MM.1S (cell line): ENCODE results near the gene VSIG10L2.

ENCODE experiments used
- DNase-seq: peaks from one replicate; pipeline ENCODE4 v3.0.0-alpha.2; 2015
- H2AFZ ChIP-seq: fragments of 300-600 bp; sonication (generic); 2 replicates; pipeline ENCODE4 v1.6.0; 2016; ENCODE audit warnings: antibody characterized with exemption, low read length
- H3F3A ChIP-seq: fragments of 300-600 bp; sonication (generic); 2 replicates; pipeline ENCODE4 v1.6.1; 2016; ENCODE audit warnings: mild to moderate bottlenecking, antibody characterized with exemption, low read length, moderate library complexity, mixed read lengths; ENCODE audit not compliant: insufficient read depth
- H3K27ac ChIP-seq: fragments of 300-600 bp; sonication (generic); 2 replicates; pipeline ENCODE4 v1.5.1; 2016; ENCODE audit warnings: mild to moderate bottlenecking, low read length
- H3K27me3 ChIP-seq: fragments of 300-600 bp; sonication (generic); replicated peaks from 2 replicates; pipeline ENCODE4 v1.6.0; 2016; ENCODE audit warnings: low read length; ENCODE audit not compliant: insufficient read depth
- H3K36me3 ChIP-seq: fragments of 300-600 bp; sonication (generic); replicated peaks from 2 replicates; pipeline ENCODE4 v1.6.1; 2016; ENCODE audit warnings: mild to moderate bottlenecking, low read length, mixed read lengths; ENCODE audit not compliant: insufficient read depth
- H3K4me1 ChIP-seq: fragments of 300-600 bp; sonication (generic); 2 replicates; pipeline ENCODE4 v1.6.1; 2016; ENCODE audit warnings: low read length, mixed read lengths
- H3K4me2 ChIP-seq: fragments of 300-600 bp; sonication (generic); 2 replicates; pipeline ENCODE4 v1.6.0; 2016; ENCODE audit warnings: low read depth, low read length
- H3K4me3 ChIP-seq: fragments of 300-600 bp; sonication (generic); 2 replicates; pipeline ENCODE4 v1.5.1; 2016; ENCODE audit warnings: low read length, mixed read lengths
- H3K79me2 ChIP-seq: fragments of 300-600 bp; sonication (generic); 2 replicates; pipeline ENCODE4 v1.6.1; 2016; ENCODE audit warnings: mixed run types, low read length, mixed read lengths
- H3K9ac ChIP-seq: fragments of 300-600 bp; sonication (generic); 2 replicates; pipeline ENCODE4 v1.6.1; 2016; ENCODE audit warnings: low read length, mixed read lengths
- H3K9me2 ChIP-seq: fragments of 300-600 bp; sonication (generic); replicated peaks from 2 replicates; pipeline ENCODE4 v1.6.1; 2016; ENCODE audit warnings: mild to moderate bottlenecking, low read length, mixed read lengths; ENCODE audit not compliant: insufficient read depth
- H3K9me3 ChIP-seq: fragments of 300-600 bp; sonication (generic); replicated peaks from 2 replicates; pipeline ENCODE4 v1.6.1; 2016; ENCODE audit warnings: mild to moderate bottlenecking, low read length, mixed read lengths; ENCODE audit not compliant: insufficient read depth
- H4K20me1 ChIP-seq: fragments of 300-600 bp; sonication (generic); 2 replicates; pipeline ENCODE4 v1.6.1; 2016; ENCODE audit warnings: mild to moderate bottlenecking, low read length, moderate library complexity, mixed read lengths; ENCODE audit not compliant: insufficient read depth
- EZH2 ChIP-seq: fragments of 300-600 bp; sonication (generic); optimal IDR thresholded peaks from 2 replicates; pipeline ENCODE3; 2017; ENCODE audit warnings: low read depth, mild to moderate bottlenecking, antibody characterized with exemption, low read length, mixed read lengths
- EZH2phosphoT487 ChIP-seq: fragments of 300-600 bp; sonication (generic); IDR thresholded peaks from 2 replicates; pipeline ENCODE4 v1.6.1; 2018; ENCODE audit warnings: antibody characterized with exemption, low read length
- TF ChIP-seq, protein P1 (sequence below): fragments of 300-600 bp; sonication (generic); IDR thresholded peaks from 2 replicates; pipeline ENCODE4 v1.5.1; 2016; ENCODE audit warnings: antibody characterized with exemption, low read length, mixed read lengths

The VSIG10L2 gene

DNA sequence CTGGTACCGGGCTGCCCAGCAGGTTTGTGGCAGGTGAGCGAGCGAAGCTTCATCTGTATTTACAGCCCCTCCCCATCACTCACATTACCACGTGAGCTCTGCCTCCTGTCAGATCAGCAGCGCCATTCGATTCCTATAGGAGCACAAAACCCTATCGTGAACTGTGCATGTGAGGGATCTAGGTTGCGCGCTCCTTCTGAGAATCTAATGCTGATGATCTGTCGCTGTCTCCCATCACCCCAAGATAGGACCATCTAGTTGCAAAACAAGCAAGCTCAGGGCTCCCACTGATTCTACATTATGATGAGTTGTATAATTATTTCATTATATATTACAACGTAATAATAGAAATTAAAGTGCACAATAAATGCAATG, 15.8 kb upstream of the VSIG10L2 start:
- Histone ChIP-seq H3K4me2 (no peak overlapping the region), H3K4me1 (no peaks in the 10 kb centered on the region), H3F3A (no peaks in the 10 kb centered on the region), H4K20me1 (no peaks in the 10 kb centered on the region), H3K79me2 (no peaks in the 10 kb centered on the region), H3K27ac (no peak overlapping the region), H3K27me3 (no peaks in the 10 kb centered on the region), H3K9ac (no peak overlapping the region), H3K9me3 (no peaks in the 10 kb centered on the region), H3K36me3 (no peaks in the 10 kb centered on the region), H3K9me2 (no peaks in the 10 kb centered on the region), H3K4me3 (no peak overlapping the region), H2AFZ (no peak overlapping the region)
- TF ChIP-seq EZH2 (no peak), EZH2phosphoT487 (no peak)
- TF ChIP-seq, protein P1, sequence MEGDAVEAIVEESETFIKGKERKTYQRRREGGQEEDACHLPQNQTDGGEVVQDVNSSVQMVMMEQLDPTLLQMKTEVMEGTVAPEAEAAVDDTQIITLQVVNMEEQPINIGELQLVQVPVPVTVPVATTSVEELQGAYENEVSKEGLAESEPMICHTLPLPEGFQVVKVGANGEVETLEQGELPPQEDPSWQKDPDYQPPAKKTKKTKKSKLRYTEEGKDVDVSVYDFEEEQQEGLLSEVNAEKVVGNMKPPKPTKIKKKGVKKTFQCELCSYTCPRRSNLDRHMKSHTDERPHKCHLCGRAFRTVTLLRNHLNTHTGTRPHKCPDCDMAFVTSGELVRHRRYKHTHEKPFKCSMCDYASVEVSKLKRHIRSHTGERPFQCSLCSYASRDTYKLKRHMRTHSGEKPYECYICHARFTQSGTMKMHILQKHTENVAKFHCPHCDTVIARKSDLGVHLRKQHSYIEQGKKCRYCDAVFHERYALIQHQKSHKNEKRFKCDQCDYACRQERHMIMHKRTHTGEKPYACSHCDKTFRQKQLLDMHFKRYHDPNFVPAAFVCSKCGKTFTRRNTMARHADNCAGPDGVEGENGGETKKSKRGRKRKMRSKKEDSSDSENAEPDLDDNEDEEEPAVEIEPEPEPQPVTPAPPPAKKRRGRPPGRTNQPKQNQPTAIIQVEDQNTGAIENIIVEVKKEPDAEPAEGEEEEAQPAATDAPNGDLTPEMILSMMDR, result no peak
- DNase-seq, result no peak

DNA sequence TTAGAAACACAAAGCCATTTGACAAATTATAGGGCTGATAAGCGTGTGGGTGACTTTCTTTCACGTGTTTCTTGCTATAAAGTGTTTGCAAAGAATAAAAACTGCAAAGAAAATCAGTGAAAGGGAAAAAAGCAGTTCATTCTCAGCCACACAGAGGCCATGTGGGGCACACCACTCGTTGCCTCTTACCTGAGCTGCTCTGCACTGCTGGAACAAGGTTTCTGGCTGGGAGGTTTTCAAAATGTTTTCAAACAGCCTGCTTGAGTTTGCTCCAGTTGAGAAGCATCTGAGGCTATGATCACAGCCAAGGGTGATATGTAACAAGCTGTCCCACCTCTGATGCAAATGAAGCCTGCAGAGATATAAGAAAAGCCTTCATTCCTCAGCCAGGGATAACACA, 14.7 kb upstream of the VSIG10L2 start:
- H2AFZ ChIP-seq, result no peak overlapping the region
- no peaks in the 10 kb centered on the region for H3K79me2 ChIP-seq
- H3K4me3 ChIP-seq, result no peak overlapping the region
- H3K27ac ChIP-seq, result no peak overlapping the region
- no peaks in the 10 kb centered on the region for H3K27me3 ChIP-seq
- no peaks in the 10 kb centered on the region for H3K4me1 ChIP-seq
- no peaks in the 10 kb centered on the region for H3F3A ChIP-seq
- no peak overlapping the region for H3K4me2 ChIP-seq
- H3K9me3 ChIP-seq, result no peaks in the 10 kb centered on the region
- H3K36me3 ChIP-seq, result no peaks in the 10 kb centered on the region
- TF ChIP-seq, protein P1, result no peak
- TF ChIP-seq EZH2phosphoT487 (no peak), EZH2 (no peak)
- no peak overlapping the region for H3K9ac ChIP-seq
- no peaks in the 10 kb centered on the region for H4K20me1 ChIP-seq
- DNase-seq, result no peak
- no peaks in the 10 kb centered on the region for H3K9me2 ChIP-seq

DNA sequence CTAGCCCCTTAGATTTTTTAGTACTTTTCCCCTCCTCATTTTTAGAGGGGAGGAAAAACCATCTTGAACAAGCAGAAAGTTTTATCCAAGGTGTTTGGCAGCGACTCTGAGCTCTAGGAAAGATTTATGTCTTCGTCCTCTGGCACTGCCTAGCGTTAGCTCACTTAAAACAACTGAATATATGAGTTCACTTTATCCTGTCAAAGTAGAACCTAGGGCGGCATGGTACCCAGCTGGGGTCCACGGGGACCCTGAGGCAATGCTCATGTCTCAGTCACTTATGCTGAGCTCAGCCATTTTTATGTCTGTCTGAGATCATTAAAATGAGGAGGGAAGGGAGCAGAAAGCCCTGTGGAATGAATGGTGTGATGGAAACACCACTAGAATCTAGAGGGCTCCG, 14.2 kb upstream of the VSIG10L2 start:
- no peaks in the 10 kb centered on the region for H3K36me3 ChIP-seq
- no peak for DNase-seq
- TF ChIP-seq EZH2 (no peak), EZH2phosphoT487 (no peak)
- TF ChIP-seq, protein P1, result no peak
- no peak overlapping the region for H3K9ac ChIP-seq
- H3K27me3 ChIP-seq, result no peaks in the 10 kb centered on the region
- H3K4me2 ChIP-seq, result no peak overlapping the region
- no peaks in the 10 kb centered on the region for H4K20me1 ChIP-seq
- no peaks in the 10 kb centered on the region for H3K4me1 ChIP-seq
- H3K27ac ChIP-seq, result no peak overlapping the region
- H3K79me2 ChIP-seq, result no peaks in the 10 kb centered on the region
- H3K9me3 ChIP-seq, result no peaks in the 10 kb centered on the region
- H3K9me2 ChIP-seq, result no peaks in the 10 kb centered on the region
- no peak overlapping the region for H2AFZ ChIP-seq
- no peak overlapping the region for H3K4me3 ChIP-seq
- H3F3A ChIP-seq, result no peaks in the 10 kb centered on the region

DNA sequence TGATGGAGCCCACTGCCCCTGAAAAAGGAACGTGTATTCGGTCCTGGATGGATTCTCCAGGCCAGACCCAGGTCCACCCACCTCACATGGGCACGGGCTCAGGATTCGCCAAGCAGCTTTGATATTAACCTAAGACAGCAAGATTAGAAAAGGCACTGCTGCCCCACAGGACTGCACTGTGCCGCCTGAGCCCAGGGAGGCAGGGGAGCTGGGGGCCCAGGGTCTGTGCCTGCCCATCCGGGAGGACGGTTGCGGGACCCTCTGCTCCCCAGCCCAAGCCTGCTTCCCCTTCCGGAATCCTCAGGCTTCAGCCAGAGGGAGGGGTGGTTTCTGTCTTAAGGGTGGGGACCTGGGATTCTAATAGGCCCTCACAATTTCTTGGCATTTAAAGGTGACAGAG, 13.5 kb upstream of the VSIG10L2 start:
- H3K4me3 ChIP-seq, result no peak overlapping the region
- DNase-seq, result no peak
- H3K4me1 ChIP-seq, result no peaks in the 10 kb centered on the region
- H2AFZ ChIP-seq, result no peak overlapping the region
- no peak overlapping the region for H3K27ac ChIP-seq
- H3K36me3 ChIP-seq, result no peaks in the 10 kb centered on the region
- TF ChIP-seq EZH2 (no peak), EZH2phosphoT487 (no peak)
- TF ChIP-seq, protein P1, result no peak
- H3K79me2 ChIP-seq, result no peaks in the 10 kb centered on the region
- H3K9me3 ChIP-seq, result no peaks in the 10 kb centered on the region
- H3K4me2 ChIP-seq, result no peak overlapping the region
- H3K9ac ChIP-seq, result no peak overlapping the region
- H3K9me2 ChIP-seq, result no peaks in the 10 kb centered on the region
- H3F3A ChIP-seq, result no peaks in the 10 kb centered on the region
- H4K20me1 ChIP-seq, result no peaks in the 10 kb centered on the region
- H3K27me3 ChIP-seq, result no peaks in the 10 kb centered on the region
